ENCODE results near the gene COL6A2.

COL6A2 gene

DNA sequence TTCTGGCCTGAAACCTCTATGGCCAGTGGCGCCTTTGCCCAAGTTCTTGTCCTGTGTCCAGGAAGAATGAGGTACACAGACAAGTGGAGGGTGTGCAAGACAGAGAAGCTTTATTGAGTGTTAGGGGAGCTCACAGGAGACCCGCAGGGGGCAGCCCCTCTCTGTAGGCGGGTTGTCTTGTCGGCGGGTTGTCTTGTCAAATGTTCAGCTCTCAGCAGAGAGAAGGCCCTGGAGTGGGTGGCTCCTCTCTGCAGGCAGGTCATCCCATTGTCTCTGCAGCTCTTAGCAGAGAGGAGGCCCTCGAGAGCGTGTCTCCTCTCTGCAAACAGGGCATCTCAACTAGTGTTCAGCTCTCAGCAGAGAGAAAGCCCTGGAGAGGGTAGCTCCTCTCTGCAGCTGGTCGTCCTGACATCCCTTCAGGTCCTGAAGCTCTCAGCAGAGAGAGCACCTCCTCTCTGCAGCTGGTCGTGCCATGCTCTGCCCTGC, 11.0 kb downstream of the COL6A2 start:
- Histone ChIP-seq H3K36me3 (peaks cover 3 to 29% (median 15%) of the 10 kb centered on the region in 11 experiments; a peak in 11 of 22 replicates), H3K9ac (no peak overlapping the region), H3K4me3 (no peak overlapping the region), H3K4me1 (peaks cover 0 to 7% (median 0%) of the 10 kb centered on the region in 10 experiments; a peak in 3 of 20 replicates), H4K20me1 (peaks cover 0 to 7% (median 0%) of the 10 kb centered on the region in 11 experiments; a peak in 1 of 22 replicates), H3K4me2 (no peak overlapping the region), H3K9me3 (replicated peaks in 1 of 11) (peaks cover 44 to 61% (median 54%) of the 10 kb centered on the region in 11 experiments), H3K27ac (no peak overlapping the region), H3K27me3 (no peaks in the 10 kb centered on the region)
- TF ChIP-seq Cebpa-rat (IDR thresholded peaks at IDR 0.05) = no peak

DNA sequence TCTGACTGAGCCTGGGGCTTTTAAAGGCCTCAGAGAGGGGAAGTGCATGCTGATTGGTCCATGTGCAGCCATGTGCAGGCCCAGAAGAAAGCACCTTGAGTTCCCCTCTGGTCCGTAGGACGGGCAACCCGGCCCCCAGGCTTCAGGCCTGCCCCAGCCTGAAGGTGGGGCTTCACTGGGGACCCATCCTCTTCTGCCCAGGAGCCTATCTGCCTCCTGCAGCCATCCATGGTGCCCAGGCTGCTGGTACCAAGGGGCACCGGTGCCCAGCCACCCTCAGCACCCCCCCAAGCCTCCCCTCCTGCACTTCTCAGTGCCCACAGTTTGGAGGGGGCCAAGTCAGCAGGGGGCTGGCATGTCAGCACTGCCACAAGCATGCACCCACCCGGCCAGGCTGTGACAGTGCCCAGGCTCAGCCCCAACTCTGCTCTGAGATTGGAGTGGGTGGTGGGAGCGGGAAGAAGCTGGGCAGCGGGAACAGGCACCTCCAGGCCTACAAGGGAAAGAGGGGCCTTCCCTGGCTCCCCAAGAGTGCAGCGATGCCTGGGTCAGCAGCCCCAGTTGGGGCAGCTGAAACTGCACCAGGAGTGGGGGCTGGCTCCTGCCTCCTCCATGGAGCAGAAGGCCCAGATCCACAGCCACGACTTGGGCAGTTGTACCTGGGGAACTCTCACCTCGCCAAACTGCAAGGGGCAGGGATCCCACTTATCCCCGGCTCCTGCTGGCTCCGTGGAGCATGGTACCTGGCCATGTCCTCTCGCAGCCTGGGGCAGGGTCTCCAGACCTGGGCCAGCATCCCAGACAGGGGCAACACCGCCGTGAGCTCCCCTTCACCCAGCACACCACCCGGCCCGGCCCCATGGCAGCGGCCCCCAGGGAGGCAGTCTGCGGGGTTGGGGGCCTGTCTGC, 11.7 kb downstream of the COL6A2 start:
- H4K20me1 ChIP-seq = peaks cover 0 to 7% (median 0%) of the 10 kb centered on the region in 11 experiments; a peak in 1 of 22 replicates
- no peak overlapping the region for H3K9ac ChIP-seq

DNA sequence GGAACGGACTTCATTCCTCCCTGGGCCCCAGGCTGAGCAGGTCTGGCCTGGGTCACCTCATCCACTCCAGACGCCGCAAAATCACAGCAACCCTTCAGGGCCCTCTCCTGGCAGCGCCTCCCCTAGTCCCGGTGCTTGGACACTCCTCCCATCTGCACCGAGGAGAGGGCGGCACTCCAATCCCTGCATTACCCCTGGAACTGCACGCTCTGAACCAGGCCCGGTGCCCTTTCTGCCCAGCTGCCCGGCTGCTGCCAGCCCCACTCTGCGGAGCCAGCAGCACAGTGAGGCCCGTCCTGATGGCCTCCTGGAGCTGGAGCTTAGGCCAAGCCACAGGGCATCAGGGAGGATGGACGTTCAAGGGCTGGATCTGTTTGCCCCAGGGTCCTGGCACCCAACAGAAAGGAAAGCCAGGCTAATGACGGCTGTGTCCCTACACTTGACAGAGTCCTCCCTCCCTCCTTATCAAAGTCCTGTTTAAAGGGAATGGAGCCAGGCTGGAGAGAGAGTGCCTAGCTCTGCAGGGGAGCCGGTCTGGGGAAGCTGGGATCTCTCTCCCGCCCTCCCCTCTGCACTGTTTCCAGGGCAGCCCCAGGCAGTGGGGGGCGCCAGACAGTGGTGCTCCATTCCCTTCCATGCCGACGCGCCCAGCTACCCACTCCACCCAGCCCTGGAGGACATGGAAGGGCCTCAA, 12.7 kb downstream of the COL6A2 start:
- Histone ChIP-seq H4K20me1 (peaks cover 0 to 7% (median 0%) of the 10 kb centered on the region in 11 experiments; a peak in 2 of 22 replicates), H3K27ac (no peak overlapping the region), H3K36me3 (peaks cover 10 to 37% (median 23%) of the 10 kb centered on the region in 11 experiments; a peak in 17 of 22 replicates), H3K9ac (no peak overlapping the region), H3K27me3 (no peaks in the 10 kb centered on the region), H3K4me2 (no peak overlapping the region), H3K4me1 (peaks cover 0 to 7% (median 1%) of the 10 kb centered on the region in 10 experiments; a peak in 9 of 20 replicates), H3K4me3 (no peak overlapping the region), H3K9me3 (replicated peaks in 1 of 11) (peaks cover 40 to 58% (median 48%) of the 10 kb centered on the region in 11 experiments)
- TF ChIP-seq Cebpa-rat (IDR thresholded peaks at IDR 0.05) = no peak

More for the DNA sequence above, 11.7 kb downstream of the COL6A2 start:
- peaks cover 40 to 60% (median 52%) of the 10 kb centered on the region in 11 experiments for H3K9me3 ChIP-seq (replicated peaks in 1 of 11)
- H3K36me3 ChIP-seq = peaks cover 4 to 32% (median 18%) of the 10 kb centered on the region in 11 experiments; a peak in 14 of 22 replicates
- H3K27ac ChIP-seq = no peak overlapping the region
- no peak overlapping the region for H3K4me2 ChIP-seq
- no peak overlapping the region for H3K4me3 ChIP-seq
- no peaks in the 10 kb centered on the region for H3K27me3 ChIP-seq
- TF ChIP-seq Cebpa-rat (IDR thresholded peaks at IDR 0.05) = no peak
- peaks cover 0 to 7% (median 0%) of the 10 kb centered on the region in 10 experiments; a peak in 3 of 20 replicates for H3K4me1 ChIP-seq

DNA sequence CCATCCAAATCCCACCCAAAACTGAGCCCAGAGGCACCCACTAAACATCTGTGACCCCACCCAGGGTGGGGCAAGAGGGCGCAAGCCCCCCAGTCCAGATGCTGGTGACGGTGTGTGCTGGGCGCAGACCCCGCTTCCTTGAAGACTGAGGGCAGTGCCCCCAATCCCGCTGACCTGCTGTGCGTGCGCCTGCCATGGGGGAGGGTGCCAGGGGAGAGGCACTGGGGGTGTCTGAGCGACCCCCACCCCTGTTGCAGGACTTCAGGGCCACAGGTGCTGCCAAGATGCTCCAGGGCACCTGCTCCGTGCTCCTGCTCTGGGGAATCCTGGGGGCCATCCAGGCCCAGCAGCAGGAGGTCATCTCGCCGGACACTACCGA, 13.3 kb downstream of the COL6A2 start:
- no peaks in the 10 kb centered on the region for H3K27me3 ChIP-seq

GRCh38 chr21:46111857-46112724, 14.2 kb downstream of the COL6A2 start:
- Histone ChIP-seq H3K36me3 (peaks cover 10 to 42% (median 23%) of the 10 kb centered on the region in 11 experiments; a peak in 17 of 22 replicates), H3K27ac (no peak overlapping the region), H3K27me3 (no peaks in the 10 kb centered on the region), H3K4me2 (no peak overlapping the region), H3K9ac (no peak overlapping the region), H4K20me1 (peaks cover 0 to 9% (median 0%) of the 10 kb centered on the region in 11 experiments; a peak in 4 of 22 replicates), H3K4me3 (no peak overlapping the region), H3K4me1 (peaks cover 0 to 18% (median 14%) of the 10 kb centered on the region in 10 experiments; a peak in 16 of 20 replicates), H3K9me3 (replicated peaks in 1 of 11) (peaks cover 31 to 45% (median 38%) of the 10 kb centered on the region in 11 experiments)
- no peak for TF ChIP-seq Cebpa-rat (IDR thresholded peaks at IDR 0.05)

More for the DNA sequence above, 13.3 kb downstream of the COL6A2 start:
- no peak for TF ChIP-seq Cebpa-rat (IDR thresholded peaks at IDR 0.05)
- Histone ChIP-seq H3K4me3 (no peak overlapping the region), H3K4me1 (peaks cover 0 to 8% (median 6%) of the 10 kb centered on the region in 10 experiments; a peak in 17 of 20 replicates), H3K27ac (no peak overlapping the region), H3K4me2 (no peak overlapping the region), H3K9me3 (replicated peaks in 1 of 11) (peaks cover 36 to 52% (median 43%) of the 10 kb centered on the region in 11 experiments), H3K36me3 (peaks cover 10 to 39% (median 23%) of the 10 kb centered on the region in 11 experiments; a peak in 17 of 22 replicates), H4K20me1 (peaks cover 0 to 7% (median 0%) of the 10 kb centered on the region in 11 experiments; a peak in 2 of 22 replicates), H3K9ac (no peak overlapping the region)

GRCh38 chr21:46112725-46113215, 14.9 kb downstream of the COL6A2 start:
- Histone ChIP-seq H3K9me3 (replicated peaks in 1 of 11) (peaks cover 24 to 38% (median 31%) of the 10 kb centered on the region in 11 experiments), H3K27me3 (no peaks in the 10 kb centered on the region), H4K20me1 (peaks cover 0 to 16% (median 0%) of the 10 kb centered on the region in 11 experiments; a peak in 7 of 22 replicates), H3K9ac (no peak overlapping the region), H3K4me3 (no peak overlapping the region), H3K4me2 (no peak overlapping the region), H3K36me3 (peaks cover 10 to 42% (median 23%) of the 10 kb centered on the region in 11 experiments; a peak in 17 of 22 replicates), H3K27ac (no peak overlapping the region), H3K4me1 (peaks cover 0 to 24% (median 21%) of the 10 kb centered on the region in 10 experiments; a peak in 16 of 20 replicates)
- no peak for TF ChIP-seq Cebpa-rat (IDR thresholded peaks at IDR 0.05)

DNA sequence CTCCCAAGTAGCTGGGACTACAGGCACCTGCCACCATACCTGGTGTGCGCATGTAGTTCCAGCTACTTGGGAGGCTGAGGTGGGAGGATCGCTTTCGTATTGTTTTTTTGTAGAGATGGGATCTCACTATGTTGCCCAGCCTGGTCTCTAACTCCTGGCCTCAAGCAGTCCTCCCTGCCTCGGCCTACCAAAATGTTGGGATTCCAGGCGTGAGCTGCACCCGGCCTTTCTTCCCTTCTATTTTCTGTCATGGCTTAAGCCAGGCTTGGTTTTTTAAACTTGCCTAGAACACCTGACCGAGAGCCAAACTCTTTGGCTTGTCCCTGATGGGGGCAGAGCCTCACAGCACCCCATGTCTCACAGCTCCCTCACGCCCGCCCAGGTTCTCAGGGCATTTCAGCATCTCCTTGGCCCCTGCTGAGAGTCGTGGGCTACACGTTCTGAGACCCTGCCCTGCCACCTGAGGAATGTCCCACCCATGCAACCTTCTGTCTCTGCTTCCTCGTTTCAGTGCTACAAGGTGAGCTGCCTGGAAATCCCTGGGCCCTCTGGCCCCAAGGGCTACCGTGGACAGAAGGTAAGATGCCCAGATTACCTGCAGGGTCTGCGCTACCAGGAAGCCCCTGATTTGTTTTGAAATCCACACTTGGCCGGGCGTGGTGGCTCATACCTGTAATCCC, 15.7 kb downstream of the COL6A2 start:
- no peak overlapping the region for H3K4me3 ChIP-seq
- no peak overlapping the region for H3K27ac ChIP-seq
- H3K9me3 ChIP-seq (replicated peaks in 1 of 11) = peaks cover 15 to 30% (median 22%) of the 10 kb centered on the region in 11 experiments
- H4K20me1 ChIP-seq = peaks cover 0 to 25% (median 0%) of the 10 kb centered on the region in 11 experiments; a peak in 7 of 22 replicates
- peaks cover 0 to 33% (median 28%) of the 10 kb centered on the region in 10 experiments; a peak in 16 of 20 replicates for H3K4me1 ChIP-seq
- H3K4me2 ChIP-seq = no peak overlapping the region
- H3K9ac ChIP-seq = no peak overlapping the region
- no peak for TF ChIP-seq Cebpa-rat (IDR thresholded peaks at IDR 0.05)
- no peaks in the 10 kb centered on the region for H3K27me3 ChIP-seq
- H3K36me3 ChIP-seq = peaks cover 10 to 42% (median 23%) of the 10 kb centered on the region in 11 experiments; a peak in 17 of 22 replicates

Measured in BLaER1 treated with 17β-estradiol and CSF1 and Interleukin-3, amounts not matched to agents 10 nM and 100 nM (cell line).